GM21390 (cell line): ENCODE measurements around the gene TRIM27.
"Not testable (repeated sequence)": the region's sequence is repeated elsewhere in the genome, so short reads cannot be mapped to it uniquely, and the experiment has no call there.

Experiments
- ATAC-seq: cut with Tn5 transposase; IDR thresholded peaks from one replicate; pipeline ENCODE4 v1.9.1; 2021; ENCODE audit not compliant: unreplicated experiment

Gene TRIM27

GRCh38 chr6:28866205-28867085 is 57.3 kb downstream of the TRIM27 start:
- ATAC-seq: peak; percentile 47

- ATAC-seq: no peak
These were observed 58.2 kb downstream of the TRIM27 start for GRCh38 chr6:28865401-28866204.

DNA sequence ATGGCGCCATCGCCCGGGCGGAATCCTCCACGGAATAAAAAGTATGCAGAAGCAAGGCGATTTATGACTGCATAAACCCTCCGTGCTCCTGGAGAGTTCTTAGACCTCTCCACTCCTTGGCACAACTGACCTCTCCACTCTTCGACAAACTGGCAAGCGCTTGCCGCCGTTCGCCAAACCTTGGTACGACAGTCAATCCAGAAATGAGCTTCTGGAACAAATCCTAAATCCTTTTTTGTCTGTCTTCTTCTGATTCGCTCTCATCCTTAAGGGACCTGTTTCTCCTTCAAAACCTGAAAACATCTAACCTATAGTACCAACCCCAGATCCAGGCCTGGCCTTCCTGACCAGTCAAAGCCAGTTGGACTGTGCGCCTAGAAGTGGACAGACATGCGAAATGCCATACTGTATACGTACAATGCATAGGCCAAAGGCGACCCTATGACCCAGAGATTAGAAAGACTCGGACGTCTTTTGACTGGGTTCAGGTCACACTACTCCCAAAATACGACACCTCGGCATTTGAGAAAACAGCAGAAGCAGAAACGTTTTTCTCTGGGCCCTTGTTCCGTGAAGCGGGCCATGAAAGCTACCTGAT is 59.4 kb downstream of the TRIM27 start:
- ATAC-seq: no peak

DNA sequence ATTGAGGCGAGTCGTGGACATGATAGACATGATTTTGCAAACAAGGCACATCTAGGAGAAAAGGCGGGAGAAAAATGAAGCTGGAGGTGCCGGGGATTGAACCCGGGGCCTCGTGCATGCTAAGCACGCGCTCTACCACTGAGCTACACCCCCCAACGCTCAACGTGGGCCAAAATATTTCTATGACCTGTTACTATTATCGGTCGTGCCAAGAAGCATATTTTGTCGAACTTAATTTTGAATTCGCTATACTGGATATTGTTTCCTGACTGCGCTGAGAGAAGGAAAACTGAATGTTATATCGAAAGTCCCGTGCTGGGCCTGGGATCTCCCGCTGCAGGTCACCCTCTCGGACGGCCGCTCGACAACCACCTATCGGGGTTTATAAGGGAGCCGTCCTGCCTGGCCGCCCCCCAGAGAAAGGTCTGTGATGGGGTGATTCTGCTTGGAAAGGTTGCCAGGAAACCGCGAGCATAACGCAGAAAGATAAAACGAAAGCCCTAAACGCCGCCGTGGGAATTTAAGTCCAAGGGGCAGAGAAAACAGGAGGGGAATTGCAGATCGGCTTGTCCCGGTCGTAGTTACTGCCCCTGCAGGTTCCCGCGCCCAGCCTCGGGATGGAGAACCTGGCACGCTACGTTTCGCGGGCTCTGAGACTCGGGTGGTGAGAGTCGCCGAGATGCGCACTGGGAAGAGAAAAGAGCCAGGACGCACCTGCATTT is 60.0 kb downstream of the TRIM27 start:
- ATAC-seq: peak; percentile 34

DNA sequence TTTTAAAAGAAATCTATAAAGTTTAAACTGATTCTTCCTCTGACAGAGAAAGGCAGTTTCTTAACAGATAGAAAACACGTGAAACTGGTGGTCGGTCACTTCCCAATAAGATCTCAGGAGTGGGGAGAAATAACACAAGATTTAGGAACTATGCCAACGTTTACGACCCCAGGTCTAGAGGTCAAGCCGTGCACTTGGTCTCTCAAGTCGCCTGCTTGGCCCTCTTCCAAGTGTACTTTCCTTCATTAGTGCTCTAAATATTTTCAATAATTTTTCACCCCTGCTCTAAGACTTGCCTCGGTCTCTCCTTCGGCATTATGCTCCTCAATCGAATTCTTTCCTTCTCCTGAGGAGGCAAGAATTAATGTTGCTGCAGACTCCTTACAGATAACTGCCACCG is 61.7 kb downstream of the TRIM27 start:
- no peak for ATAC-seq

GRCh38 chr6:28861339-28861738 is 62.4 kb downstream of the TRIM27 start:
- ATAC-seq: no peak

GRCh38 chr6:28860581-28860980 is 63.2 kb downstream of the TRIM27 start:
- no peak for ATAC-seq

DNA sequence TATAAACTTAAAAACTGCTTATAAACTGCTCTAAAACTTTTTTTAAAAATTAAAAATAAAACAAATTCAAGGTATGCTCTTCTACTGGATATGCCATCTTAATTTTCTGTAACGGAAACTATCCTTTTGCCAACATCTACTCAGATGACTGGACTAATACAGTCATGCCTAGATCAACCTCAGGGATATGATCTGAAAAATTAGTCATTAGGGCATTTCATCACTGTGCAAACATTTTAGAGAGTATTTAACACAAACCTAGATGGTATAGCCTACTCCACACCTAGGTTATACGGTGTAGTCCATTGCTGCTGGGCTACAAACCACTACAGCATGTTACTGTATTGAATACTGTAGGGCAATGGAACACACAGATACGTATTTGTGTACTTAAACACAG is 64.8 kb downstream of the TRIM27 start:
- no peak for ATAC-seq

DNA sequence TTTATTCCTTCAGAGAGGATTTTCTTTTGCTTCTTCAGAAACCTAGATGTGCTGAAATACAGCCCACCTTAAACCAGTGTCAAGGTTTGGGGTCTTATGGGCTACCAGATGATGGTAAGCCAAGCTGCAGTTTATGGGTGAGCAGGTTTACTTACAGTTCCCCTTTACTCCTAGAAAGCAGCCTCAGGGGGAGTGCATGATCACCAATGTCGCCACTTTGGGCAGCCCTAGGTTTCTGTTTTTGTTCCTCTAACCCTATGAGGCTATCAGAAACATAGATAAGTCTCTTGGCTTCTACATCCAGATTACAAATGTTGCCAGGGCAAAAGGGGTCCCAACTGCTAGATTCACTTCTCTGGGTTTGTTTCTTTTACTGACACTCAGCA is 67.2 kb downstream of the TRIM27 start:
- no peak for ATAC-seq

GRCh38 chr6:28854405-28854804 is 69.4 kb downstream of the TRIM27 start:
- ATAC-seq: not testable (repeated sequence)
